GM12864 (cell line): ENCODE results near the gene MEP1B.

Source experiments
- DNase-seq: peaks from one replicate; pipeline ENCODE4 v3.0.0-alpha.2; 2011; ENCODE audit warnings: low read depth
- H3K4me3 ChIP-seq: 2 replicates; pipeline ENCODE4 v1.5.1; 2011; ENCODE audit warnings: mild to moderate bottlenecking, low read depth, low read length, control low read depth
- CTCF ChIP-seq: IDR thresholded peaks from 2 replicates; pipeline ENCODE4 v1.5.1; 2011; ENCODE audit warnings: low read depth, mild to moderate bottlenecking, moderate library complexity, low read length, control low read depth, inconsistent platforms; ENCODE audit errors: missing control alignments

The MEP1B gene

GRCh38 chr18:32255570-32255969 lies 65.7 kb downstream of the MEP1B start:
- no peak overlapping the region for H3K4me3 ChIP-seq
- TF ChIP-seq CTCF: no peak
- DNase-seq: no peak

- TF ChIP-seq CTCF: no peak
- no peak for DNase-seq
Observed at GRCh38 chr18:32257084-32257785, 67.4 kb downstream of the MEP1B start.

GRCh38 chr18:32258148-32258547 lies 68.3 kb downstream of the MEP1B start:
- no peak overlapping the region for H3K4me3 ChIP-seq
- no peak for DNase-seq
- TF ChIP-seq CTCF: no peak

More at GRCh38 chr18:32257084-32257785, 67.4 kb downstream of the MEP1B start:
- no peak overlapping the region for H3K4me3 ChIP-seq

- DNase-seq: no peak
Observed at GRCh38 chr18:32258558-32259204, 68.8 kb downstream of the MEP1B start.

GRCh38 chr18:32259553-32259952 lies 69.7 kb downstream of the MEP1B start:
- TF ChIP-seq CTCF: no peak

More at GRCh38 chr18:32258558-32259204, 68.8 kb downstream of the MEP1B start:
- TF ChIP-seq CTCF: no peak
- H3K4me3 ChIP-seq: no peak overlapping the region

GRCh38 chr18:32261003-32261402 lies 71.2 kb downstream of the MEP1B start:
- DNase-seq: no peak
- H3K4me3 ChIP-seq: no peak overlapping the region
- TF ChIP-seq CTCF: peak; percentile 24

More at GRCh38 chr18:32259553-32259952, 69.7 kb downstream of the MEP1B start:
- no peak for DNase-seq
- no peak overlapping the region for H3K4me3 ChIP-seq
